GM19240 (cell line): ENCODE measurements around the gene LDLRAD4.
"Not testable (repeated sequence)": the region's sequence is repeated elsewhere in the genome, so short reads cannot be mapped to it uniquely, and the experiment has no call there.

Experiments
- DNase-seq: peaks from one replicate; pipeline ENCODE4 v3.0.0; 2011; ENCODE audit warnings: low spot score; ENCODE audit not compliant: insufficient read length

The LDLRAD4 gene

DNA sequence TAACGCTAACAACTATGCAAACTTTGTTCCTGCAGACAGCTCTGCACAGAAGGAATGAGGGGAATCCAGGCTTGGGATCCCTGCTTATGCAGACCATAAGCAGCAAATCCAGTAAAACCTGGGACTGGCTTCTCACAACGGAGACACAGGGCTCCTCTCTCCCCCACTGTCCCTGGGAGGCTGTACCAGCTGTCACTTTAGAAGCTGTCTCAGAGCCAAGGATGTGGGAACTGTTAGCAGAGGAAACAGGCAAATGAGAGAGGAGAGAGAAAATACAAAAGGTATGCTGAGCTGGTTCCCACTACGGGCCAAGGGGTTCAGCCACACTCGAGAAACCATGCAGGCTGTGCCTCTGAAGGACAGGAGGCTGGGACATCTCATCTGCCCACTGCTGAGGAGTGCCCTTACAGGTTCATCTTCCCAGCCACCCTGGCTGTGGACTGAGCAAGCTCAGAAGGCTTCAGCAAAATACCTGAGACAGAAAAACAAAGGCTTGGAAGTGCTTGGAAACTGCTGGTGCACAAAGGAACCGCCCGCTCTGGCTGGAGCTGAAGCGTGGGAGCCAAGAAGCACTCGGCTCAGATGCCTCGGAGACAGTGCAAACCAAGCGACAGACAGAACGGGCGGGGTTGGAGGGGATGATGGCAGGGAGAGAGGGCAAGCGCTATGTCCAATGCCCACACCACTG is 435.3 kb downstream of the LDLRAD4 start:
- DNase-seq, result no peak

DNA sequence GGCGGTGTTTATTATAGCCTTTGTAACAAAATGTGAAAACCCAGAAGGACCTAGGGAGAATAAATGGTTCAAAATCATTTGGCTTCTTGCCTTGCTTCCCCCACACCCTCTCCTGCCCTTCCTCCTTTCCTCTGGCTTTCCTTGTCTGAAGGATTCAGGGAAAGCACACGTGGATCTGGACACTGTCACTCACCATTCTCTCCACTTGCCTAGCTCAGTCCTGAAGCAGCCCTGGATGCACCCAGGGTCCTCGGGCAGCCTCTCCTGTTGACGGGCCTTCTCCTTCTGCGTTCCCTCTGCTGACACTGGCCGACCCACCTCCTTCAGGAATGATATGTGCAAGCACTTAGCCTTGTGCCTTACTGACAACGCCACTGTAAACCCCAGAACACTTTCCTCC is 439.4 kb downstream of the LDLRAD4 start:
- DNase-seq, result no peak

DNA sequence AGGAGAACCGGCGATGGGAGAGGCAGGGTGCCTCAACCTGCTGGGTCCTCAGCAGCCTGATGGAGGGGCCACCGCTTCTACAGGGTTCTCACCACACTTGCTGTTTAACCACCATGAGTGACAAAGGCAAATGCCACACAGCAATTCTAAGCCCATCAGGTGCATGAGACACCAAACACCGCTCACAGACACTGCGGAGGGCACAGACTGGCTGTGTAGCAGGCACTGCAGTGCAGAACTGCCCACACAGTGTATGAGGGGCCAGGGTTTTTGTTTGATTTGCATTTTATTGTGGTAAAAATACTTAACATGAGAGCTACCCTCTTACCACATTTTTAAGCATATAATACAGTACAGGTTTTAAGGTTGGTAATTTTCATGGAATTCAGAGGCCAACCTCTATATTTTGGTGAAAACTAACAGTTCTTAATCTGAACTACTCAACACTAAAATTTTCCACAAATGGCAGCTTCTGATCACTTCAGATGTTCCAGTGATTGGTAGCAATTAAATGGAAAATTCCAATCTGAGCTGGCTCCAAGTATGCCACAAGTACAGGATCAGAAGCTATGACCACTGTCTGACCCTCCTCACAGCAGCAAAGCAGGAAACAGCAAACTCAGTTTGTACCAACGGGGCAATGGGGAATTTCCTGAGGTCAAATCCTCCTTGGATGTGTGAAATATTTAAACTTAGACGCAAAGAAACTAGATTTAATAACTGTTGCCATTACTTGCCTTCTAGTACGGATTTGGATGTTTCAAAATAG is 440.1 kb downstream of the LDLRAD4 start:
- DNase-seq, result no peak

DNA sequence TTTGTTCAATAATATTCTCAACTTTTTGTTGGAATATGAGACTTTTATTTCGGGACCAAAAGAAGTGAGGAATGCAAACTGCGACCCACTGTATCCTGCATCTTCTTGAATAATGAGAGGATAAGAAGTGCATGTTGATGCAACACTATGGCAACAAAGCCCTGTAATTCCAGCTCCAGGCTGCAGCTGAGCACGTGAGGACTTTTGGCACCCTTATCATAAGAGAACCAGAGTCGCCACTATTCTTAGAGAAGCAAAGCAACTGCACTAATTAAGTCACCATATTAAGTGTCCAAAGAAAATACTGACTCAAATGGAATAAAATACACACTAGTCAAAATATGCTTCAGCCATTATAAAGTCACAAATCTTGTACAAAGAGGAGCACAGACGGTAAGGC is 441.9 kb downstream of the LDLRAD4 start:
- no peak for DNase-seq

DNA sequence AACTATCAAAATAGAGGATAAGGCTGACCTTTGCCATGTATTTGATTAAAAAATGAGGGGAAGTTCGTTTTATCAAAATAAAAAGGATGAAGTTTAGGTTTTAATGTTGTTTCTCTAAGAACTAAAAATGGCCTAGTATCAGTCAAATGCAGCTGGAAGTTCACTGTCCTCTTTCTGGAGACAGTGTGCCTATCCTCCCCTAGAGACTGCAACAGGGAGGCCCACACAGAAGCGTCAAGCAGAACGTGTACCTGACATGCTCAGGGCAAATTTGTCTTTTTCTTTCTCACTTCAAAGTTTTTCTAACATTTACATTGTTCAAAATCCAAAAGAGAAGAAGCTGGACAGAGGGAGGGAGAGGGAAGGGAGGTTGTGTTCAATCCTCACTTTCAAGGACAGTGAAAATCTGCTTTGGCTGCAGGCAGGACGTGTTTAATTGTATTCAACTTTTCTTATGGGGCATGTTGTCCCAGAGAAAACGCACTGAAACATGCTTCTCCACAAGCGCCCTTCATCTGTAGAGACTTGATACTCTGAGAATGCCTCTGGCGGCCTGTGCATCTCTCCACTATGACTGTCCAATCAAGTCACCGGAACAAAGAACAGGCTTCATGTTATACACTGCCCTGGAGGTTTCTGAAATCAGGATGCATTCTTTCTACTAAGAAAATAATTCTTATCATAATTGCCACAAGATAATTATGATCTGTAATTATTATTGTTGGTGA is 442.7 kb downstream of the LDLRAD4 start:
- DNase-seq, result no peak

DNA sequence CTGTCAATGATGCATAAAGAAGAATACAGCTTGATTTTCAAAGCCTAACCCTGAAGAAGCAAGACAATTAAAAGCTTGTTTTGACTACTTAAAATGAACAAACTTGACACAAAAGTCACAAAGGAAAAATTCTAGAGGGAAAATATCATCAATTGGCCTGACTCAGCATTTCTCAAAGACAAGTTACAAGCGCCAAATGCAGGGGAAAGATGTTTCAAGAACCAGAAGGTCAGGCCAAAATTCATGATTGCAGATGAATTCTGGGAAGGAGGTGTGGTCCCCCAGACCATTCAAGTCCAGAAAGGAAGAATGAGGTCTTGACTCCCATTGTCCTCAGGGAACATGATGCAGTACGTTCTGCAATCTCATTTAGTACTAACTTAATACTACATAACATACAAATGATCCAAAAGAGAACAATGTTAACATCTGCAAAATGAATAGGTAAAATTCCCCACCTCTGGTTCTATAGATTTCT is 443.3 kb downstream of the LDLRAD4 start:
- no peak for DNase-seq

DNA sequence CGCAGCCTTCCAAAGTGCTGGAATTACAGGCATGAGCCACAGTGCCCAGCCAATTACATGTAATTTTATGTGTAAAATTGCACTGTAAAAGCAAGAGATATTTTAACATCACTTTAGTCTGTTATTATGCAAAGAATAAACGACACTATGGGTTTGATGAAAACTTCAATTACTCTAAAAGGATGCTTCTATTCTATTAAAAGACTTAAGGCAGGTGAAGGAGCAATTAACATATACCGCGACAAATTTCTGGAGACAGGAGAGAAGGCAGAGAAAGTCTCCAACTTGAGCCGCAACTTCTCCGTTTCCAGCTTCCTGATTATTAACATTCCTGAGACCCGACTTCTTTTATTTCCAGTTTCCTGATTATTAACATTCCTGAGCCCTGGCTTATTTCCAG is 454.1 kb downstream of the LDLRAD4 start:
- no peak for DNase-seq

DNA sequence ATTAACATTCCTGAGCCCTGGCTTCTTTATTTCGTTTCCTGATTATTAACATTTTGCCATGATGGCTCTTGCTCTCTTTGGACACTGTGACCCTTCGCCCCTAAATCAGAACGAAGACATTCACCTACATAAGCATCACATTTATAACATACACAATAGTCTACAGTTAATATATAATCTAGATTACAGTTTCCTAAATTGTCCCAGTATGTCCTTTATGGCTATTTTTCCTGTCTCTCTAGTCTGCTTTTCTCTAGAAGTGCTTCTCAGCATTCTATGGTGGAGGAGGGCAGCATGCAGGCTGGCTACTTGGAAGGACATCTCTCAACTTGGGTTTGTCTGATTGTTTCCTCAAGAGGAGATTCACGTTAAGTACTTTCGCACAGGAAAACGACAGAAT is 457.9 kb downstream of the LDLRAD4 start:
- no peak for DNase-seq

DNA sequence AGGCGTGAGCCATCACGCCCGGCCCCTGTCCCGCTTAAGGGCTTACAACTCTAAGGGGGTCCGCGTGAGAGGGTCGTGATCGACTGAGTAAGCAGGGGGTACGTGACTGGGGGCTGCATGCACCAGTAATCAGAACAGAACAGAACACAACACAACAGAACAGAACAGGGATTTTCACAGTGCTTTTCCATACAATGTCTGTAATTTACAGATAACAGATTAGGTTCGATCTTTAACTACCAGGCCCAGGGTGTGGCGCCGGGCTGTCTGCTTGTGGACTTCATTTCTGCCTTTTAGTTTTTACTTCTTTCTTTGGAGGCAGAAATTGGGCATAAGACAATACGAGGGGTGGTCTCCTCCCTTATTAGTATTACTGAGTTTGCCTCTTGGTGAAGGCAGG is 458.8 kb downstream of the LDLRAD4 start:
- DNase-seq, result not testable (repeated sequence)

DNA sequence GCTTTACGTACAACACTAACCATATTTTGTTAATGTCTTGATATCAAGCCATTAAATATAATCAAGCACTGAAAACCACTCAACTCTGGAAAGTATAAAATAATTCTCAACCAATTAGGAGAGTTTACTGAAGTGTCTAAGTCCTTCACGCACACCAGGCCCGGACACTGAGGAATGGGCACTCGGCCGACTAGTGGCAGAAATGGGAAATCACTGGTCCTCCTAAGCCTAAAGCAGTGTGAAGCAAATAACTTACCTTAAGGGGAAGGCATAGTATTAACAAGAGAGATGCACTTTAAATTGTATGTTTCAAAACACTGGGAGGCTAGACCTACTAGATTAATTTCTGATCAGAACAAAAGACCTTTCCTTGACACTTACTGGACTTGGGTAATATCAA is 462.1 kb downstream of the LDLRAD4 start:
- no peak for DNase-seq

DNA sequence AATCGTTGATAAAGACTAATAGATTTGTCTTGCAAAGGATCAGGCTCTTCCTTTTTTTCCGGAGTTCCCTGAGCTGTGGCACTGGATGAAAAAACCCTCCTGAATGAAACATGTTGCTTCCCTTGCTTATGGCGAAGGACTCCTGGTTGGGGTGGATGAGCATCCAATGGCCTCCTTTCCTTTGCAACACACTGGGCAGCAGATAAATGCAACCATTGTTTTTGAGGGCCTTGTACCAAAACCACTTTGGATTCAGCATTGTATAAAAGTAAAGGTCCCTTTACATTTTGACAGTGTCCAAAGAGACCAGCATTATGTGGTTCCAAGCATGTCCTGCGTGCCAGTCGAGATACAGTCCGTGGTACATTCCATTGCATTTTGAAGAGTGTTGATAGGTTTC is 463.1 kb downstream of the LDLRAD4 start:
- DNase-seq, result no peak

DNA sequence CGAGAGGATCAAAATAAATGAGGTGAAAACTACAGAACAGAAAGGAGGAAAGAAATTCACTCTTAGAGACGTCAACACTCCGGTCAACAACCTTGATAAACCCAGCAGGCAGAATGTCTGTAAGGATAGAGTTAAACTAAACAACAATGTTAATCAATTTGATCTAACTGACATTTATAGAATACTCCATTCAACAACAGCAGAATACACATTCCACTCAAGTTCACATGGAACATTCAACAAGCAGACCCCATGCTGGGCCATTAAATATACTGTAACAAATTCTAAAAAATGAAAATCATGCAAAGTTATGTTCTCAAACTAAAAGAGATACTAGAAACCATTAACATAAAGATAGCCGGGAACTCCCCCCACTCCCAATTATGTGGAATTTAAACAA is 466.0 kb downstream of the LDLRAD4 start:
- no peak for DNase-seq

DNA sequence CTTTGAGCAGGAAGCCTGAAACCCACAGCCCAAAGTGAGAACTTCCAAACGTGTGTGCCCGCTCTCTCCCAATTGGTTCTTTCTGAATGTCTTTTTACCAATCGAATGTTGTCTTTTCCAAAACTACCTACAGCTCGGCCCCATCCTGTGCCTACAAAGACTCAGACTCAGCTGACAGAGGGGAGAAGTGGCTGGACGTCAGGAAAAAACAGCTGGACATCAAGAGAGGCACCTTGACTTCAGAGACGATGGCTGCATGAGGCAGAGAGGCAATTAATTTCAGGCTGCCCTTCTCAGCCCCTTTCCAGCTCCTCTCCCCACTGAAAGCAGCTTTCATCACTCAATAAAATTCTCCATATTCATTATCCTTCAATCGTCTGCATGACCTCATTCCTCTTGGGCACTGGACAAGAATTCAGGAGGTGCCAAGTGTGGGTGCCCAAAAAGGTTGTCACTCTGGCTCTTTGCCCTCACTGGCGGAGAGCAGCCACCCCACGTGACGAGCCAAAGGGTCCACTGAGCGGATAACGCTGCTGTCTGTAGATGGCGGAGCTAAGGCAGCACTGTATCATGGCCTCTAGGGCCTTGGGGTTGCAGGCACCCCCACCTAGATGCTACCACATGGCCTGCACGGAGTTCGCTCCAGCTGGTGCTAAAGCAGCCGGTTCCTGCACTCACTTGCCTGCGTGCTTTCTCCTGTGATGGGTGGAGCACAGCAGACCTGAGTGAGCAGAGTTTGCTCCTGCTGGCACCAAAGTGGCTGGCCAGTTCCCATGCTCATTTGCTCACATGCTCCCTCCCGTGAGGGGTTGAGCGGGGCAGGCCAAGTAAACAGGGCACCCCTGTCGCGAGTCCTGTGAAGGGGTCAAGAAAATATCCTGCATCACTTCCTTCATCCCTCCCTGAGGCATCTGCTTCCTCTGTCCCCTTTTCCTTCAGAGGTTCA is 469.9 kb downstream of the LDLRAD4 start:
- DNase-seq, result no peak

DNA sequence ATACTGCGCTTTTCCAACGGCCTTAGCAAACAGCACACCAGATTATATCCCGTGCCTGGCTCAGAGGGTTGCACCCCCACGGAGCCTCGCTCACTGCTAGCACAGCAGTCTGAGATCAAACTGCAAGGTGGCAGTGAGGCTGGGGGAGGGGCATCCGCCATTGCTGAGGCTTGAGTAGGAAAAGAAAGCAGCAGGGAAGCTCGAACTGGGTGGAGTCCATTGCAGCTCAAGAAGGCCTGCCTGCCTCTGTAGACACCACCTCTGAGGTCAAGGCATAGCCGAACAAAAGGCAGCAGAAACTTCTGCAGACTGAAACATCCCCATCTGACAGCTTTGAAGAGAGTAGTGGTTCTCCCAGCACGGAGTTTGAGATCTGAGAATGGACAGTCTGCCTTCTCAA is 471.5 kb downstream of the LDLRAD4 start:
- DNase-seq, result not testable (repeated sequence)

DNA sequence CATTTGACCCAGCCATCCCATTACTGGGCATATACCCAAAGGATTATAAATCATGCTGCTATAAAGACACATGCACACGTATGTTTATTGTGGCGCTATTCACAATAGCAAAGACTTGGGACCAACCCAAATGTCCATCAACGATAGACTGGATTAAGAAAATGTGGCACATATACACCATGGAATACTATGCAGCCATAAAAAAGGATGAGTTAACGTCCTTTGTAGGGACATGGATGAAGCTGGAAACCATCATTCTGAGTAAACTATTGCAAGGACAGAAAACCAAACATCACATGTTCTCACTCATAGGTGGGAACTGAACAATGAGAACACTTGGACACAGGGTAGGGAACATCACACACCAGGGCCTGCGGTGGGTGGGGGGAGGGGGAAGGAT is 476.8 kb downstream of the LDLRAD4 start:
- DNase-seq, result not testable (repeated sequence)

DNA sequence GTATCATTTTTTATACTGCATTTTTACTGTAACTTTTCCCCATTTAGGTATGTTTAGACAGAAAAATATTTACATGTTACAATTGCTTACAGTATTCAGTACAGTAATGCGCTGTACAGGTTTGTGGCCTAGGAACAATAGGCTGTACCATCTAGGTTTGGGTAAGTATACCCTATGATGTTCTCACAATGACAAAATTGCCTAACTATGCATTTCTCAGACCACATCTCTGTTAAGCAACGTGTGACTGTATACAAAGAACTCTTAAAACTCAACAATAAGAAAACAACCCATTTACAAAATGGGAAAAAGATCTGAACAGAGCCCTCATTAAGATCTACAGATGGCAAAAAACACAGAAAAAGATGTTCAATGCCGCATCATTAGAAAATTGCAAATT is 478.4 kb downstream of the LDLRAD4 start:
- no peak for DNase-seq

DNA sequence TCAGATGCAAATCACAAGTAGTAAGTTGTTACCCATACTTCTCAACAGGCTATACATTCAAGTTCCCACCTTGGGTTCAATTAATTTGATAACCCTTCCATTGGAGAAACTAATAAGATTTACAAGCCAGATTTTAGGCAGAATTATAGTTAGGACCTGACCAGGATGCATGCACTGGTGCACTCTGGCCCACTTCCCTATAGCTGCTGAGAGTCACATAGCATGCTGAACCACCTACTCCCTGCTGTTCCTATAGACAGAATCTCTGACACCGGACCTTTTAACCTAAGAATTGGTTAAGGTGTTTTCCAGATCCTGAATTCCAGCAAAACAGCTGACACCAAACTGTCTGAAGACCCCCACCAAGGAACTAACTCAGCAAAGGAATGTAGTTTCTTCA is 481.6 kb downstream of the LDLRAD4 start:
- DNase-seq, result no peak
